ENCODE measurements around the gene ENG.

DNA sequence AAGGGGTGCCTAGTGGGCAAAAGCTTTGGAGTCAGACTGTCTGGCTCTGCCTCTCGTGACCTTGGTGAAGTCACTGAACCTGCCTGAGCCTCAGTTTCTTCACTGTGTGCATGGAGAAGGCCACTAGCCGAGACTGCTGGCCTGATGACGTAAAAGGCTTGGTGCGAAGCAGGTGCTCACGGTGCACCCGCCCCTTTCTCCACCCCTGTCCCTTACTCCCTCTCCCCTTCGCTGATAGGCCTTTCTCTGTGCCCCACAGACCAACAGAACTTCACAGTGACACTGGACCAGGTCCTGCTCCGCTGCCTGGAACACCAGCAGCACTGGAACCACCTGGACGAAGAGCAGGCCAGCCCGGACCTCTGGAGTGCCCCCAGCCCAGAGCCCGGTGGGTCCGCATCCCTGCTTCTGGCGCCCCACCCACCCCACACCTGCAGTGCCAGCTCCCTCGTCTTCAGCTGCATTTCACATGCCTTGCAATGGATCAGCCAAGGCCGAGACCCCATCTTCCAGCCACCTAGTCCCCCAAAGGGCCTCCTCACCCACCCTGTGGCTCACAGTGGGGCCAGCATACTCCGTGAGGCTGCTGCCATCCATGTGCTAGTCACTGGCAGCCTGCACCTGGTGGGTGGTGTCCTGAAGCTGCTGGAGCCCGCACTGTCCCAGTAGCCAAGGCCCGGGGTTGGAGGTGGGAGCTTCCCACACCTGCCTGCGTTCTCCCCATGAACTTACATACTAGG, 41.4 kb downstream of the ENG start:
- no peak for TF ChIP-seq GATA3 (IDR thresholded peaks at IDR 0.05; ENCODE audit: low read depth, low read length)
- no peak for TF ChIP-seq GATA2 (IDR thresholded peaks at IDR 0.05; ENCODE audit: low read depth, low read length)
